A375 (cell line): ENCODE measurements around the gene ZNF648. TPM values are rescaled to one million over a fixed set of nuclear protein-coding genes. Genes with fewer than 3 reads are reported as not detected.

Experiments used
- total RNA-seq: library from RNA; depleted of rRNA; stranded (reverse); fragments of >200 nt; shearing (Covaris generic); gene quantifications from 2 replicates; pipeline ENCODE4 v1.2.3, GENCODE V29; 2014; rRNA removed

Gene ZNF648
- total RNA-seq = 0.27 and 0.38 TPM in 2 replicates

DNA sequence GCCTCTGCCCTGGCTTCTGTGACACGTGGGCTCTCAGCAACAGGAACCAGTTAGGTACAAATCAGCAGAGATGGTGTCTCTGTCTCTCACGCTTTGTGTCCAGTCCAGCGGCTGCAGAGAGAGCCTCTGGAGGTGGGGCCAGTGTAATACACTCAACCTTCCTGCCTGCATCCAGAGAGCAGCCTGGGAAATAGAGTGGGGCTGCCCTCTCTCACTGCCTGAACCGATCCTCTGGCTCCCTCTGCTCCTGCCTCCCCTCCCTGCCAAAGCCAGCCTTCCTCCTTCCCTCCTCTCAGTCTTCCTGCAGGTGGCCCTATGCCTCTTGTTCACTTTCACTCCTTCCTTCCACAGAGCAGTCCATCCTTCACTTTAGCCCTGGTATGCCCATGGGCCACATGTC, at the start of gene ZNF648:
TSS of gene ZNF648 (minus strand) at position 119 of the 400 bp plus-strand sequence. CDS start 3,702 bp downstream, outside the sequence.

